ENCODE measurements around the gene DNER.
"Not testable (repeated sequence)": the region's sequence is repeated elsewhere in the genome, so short reads cannot be mapped to it uniquely, and the experiment has no call there.

The DNER gene

DNA sequence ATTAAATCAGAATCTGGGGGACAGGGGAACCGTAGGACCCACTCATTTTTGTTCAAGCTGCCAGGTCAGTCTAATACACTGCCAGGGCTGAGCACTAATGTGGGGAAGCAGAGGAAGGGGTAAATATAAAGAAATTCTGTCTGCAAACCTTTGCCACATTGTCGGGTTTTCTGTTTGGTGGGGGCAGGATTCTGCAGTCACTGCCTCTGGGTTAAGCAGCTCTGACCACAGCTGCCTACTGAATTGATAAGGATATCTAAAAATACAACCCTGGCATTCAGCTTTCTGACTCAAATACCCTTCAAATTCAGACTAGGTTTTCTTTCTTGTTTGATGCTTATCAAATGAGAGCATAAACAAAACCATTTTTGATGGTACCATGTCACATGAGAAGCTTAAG, 6.0 kb downstream of the DNER start:
- DNase-seq (ENCODE audit: low spot score in 2 of 2) (no peak), ATAC-seq (replicated peaks; ENCODE audit: extremely low read depth, poor library complexity, severe bottlenecking) (no peak)
- Mint-ChIP-seq H3K27me3 (peaks cover 90% of the 10 kb centered on the region), H3K27ac (ENCODE audit: low read depth) (no peak overlapping the region), H3K36me3 (ENCODE audit: insufficient read depth) (no peaks in the 10 kb centered on the region), H3K4me3 (no peak overlapping the region), H3K4me1 (peaks cover under 1% of the 10 kb centered on the region), H3K9me3 (no peaks in the 10 kb centered on the region)

DNA sequence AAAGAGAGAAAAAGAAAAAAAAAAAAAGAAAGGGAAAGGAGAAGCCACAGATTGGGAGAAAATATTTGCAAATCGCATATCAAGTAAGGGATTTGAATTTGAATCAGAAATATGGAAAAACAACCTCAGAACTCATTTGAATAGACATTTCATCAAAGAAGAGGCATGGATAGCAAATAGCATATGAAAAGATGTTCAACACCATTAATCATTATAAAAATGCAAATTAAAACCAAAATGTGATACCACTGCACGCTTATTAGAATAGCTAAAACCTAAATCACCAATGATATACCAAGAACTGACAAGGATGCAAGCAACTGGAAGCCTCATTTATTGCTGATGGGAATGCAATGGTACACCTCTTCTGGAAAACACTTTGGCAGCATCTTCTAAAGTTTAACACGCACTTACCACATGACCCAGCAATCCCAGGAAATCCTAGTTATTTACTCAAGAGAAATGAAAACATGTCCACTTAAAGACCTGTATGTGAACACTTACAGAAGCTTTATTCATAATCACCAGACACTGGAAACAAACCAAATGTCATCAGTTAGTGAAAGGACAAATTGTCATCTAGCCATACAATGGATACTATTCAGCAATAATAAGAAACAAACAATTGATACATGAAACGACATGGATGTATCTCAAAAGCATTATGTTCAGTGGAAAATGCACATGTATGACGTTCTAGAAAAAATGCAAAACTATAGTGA, 10.3 kb downstream of the DNER start:
- no peaks in the 10 kb centered on the region for H3K4me1 Mint-ChIP-seq
- DNase-seq (ENCODE audit: low spot score in 2 of 2), result no peak
- H3K9me3 Mint-ChIP-seq, result no peaks in the 10 kb centered on the region
- H3K4me3 Mint-ChIP-seq, result no peak overlapping the region
- no peaks in the 10 kb centered on the region for H3K36me3 Mint-ChIP-seq (ENCODE audit: insufficient read depth)
- H3K27ac Mint-ChIP-seq (ENCODE audit: low read depth), result no peak overlapping the region
- peaks cover 66% of the 10 kb centered on the region for H3K27me3 Mint-ChIP-seq
- ATAC-seq (replicated peaks; ENCODE audit: extremely low read depth, poor library complexity, severe bottlenecking), result no peak

DNA sequence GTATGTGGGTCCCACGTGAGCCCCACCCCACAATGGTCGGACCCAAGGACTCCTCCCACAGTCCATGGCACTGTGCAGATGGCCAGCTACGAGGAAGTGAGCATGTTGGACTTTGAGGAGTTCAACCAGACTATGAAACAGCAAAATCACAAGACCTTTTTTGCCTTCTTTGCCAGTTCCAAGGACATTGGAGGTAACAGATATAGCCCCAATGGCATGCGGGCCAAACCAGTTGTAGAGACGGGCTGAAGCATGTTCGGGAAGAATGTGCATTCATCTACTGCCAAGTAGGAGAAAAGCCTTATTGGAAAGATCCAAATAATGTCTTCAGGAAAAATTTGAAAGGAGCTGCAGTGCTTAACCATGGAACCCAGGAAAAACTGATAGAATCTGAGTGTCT, 12.6 kb downstream of the DNER start:
- Mint-ChIP-seq H3K9me3 (no peaks in the 10 kb centered on the region), H3K27me3 (peaks cover 69% of the 10 kb centered on the region), H3K36me3 (ENCODE audit: insufficient read depth) (no peaks in the 10 kb centered on the region), H3K4me3 (no peak overlapping the region), H3K4me1 (no peaks in the 10 kb centered on the region), H3K27ac (ENCODE audit: low read depth) (no peak overlapping the region)
- no peak for DNase-seq (ENCODE audit: low spot score in 2 of 2)
- ATAC-seq (replicated peaks; ENCODE audit: extremely low read depth, poor library complexity, severe bottlenecking), result no peak

DNA sequence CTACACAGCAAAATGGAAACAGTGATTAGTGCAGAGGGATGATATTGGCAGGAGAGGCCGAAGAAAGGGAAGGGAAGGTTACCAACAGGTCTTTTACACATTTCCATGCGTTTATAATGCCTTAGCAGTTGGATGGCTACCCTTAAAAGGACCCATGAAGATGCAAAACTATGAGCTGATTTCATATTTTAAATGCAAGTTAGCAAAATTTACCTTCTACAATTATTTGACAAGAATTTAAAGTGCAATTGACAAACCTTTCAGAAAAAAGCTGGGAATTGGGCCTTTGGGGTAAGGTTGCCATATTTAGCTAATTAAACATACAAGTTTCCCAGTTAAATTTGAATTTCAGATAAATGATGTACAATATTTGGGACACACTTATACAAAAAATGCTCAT, 13.3 kb downstream of the DNER start:
- ATAC-seq (replicated peaks; ENCODE audit: extremely low read depth, poor library complexity, severe bottlenecking), result no peak
- Mint-ChIP-seq H3K27me3 (peaks cover 73% of the 10 kb centered on the region), H3K27ac (ENCODE audit: low read depth) (peak overlapping the region; percentile 77)

DNA sequence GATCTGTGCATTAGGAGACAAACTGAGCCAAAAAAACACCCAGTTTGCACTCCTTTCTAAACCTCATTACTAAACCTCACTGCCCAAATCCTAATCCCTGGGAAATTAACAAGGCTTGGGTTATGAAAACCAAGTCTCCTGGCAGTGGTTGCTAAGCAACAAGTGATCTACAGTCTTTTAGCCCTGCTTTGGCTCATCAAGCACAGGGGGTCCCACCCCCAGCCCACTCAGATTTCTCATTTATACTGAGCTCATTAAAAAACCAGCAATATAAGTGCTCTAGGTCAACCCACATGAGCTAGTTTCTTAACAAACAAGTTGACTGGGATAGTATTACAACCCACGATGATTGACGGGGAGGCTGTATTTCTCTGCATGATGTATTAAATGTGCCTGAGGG, 18.4 kb downstream of the DNER start:
- DNase-seq (ENCODE audit: low spot score in 2 of 2) (no peak), ATAC-seq (replicated peaks; ENCODE audit: extremely low read depth, poor library complexity, severe bottlenecking) (no peak)
- Mint-ChIP-seq H3K36me3 (ENCODE audit: insufficient read depth) (no peaks in the 10 kb centered on the region), H3K27ac (ENCODE audit: low read depth) (no peak overlapping the region), H3K9me3 (no peaks in the 10 kb centered on the region), H3K27me3 (peaks cover 41% of the 10 kb centered on the region), H3K4me3 (no peak overlapping the region), H3K4me1 (no peaks in the 10 kb centered on the region)

More for the DNA sequence above, 13.3 kb downstream of the DNER start:
- no peak for DNase-seq (ENCODE audit: low spot score in 2 of 2)
- Mint-ChIP-seq H3K4me1 (no peaks in the 10 kb centered on the region), H3K36me3 (ENCODE audit: insufficient read depth) (no peaks in the 10 kb centered on the region), H3K4me3 (no peak overlapping the region), H3K9me3 (no peaks in the 10 kb centered on the region)

DNA sequence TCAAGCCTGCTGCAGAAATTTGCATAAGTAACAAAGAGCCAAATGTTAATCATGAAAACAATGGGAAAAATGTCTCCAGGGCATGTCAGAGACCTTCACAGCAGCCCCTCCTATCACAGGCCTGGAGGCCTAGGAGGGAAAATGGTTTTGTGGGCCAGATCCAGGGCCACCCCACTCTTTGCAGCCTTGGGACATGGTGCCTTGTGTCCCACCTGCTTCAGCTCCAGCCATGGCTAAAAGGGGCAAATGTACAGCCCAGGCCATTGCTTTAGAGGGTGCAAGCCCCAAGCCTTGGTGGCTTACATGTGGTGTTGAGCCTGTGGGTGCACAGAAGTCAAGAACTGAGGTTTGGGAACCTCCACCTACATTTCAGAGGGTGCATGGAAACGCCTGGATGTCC, 20.5 kb downstream of the DNER start:
- DNase-seq (ENCODE audit: low spot score in 2 of 2); H3K9me3 Mint-ChIP-seq; H3K27ac Mint-ChIP-seq (ENCODE audit: low read depth); ATAC-seq (replicated peaks; ENCODE audit: extremely low read depth, poor library complexity, severe bottlenecking); H3K36me3 Mint-ChIP-seq (ENCODE audit: insufficient read depth); H3K4me3 Mint-ChIP-seq; H3K4me1 Mint-ChIP-seq: not testable (repeated sequence)
- peaks cover 49% of the 10 kb centered on the region for H3K27me3 Mint-ChIP-seq

DNA sequence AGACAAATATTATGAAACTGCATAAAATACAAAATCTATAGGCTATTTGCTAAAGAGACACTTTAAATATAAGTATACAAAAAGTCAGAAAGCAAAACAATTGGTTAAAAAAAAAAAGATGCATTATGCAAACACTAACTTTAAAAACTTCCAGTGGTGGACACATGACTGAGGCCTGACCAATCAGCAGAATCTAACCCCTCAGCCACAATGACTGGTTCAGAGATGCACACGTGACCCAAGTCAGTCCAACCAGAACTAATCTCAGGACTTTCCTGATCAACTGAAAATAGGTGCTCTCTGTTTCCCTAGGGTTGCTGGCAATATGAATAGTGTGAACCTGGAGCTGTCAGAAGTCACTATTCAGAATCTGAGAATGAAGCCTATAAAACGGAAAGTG, 22.7 kb downstream of the DNER start:
- DNase-seq (ENCODE audit: low spot score in 2 of 2) (no peak), ATAC-seq (replicated peaks; ENCODE audit: extremely low read depth, poor library complexity, severe bottlenecking) (no peak)
- Mint-ChIP-seq H3K27ac (ENCODE audit: low read depth) (no peak overlapping the region), H3K27me3 (peaks cover 47% of the 10 kb centered on the region), H3K4me1 (no peaks in the 10 kb centered on the region), H3K36me3 (ENCODE audit: insufficient read depth) (no peaks in the 10 kb centered on the region), H3K9me3 (no peaks in the 10 kb centered on the region), H3K4me3 (no peak overlapping the region)

DNA sequence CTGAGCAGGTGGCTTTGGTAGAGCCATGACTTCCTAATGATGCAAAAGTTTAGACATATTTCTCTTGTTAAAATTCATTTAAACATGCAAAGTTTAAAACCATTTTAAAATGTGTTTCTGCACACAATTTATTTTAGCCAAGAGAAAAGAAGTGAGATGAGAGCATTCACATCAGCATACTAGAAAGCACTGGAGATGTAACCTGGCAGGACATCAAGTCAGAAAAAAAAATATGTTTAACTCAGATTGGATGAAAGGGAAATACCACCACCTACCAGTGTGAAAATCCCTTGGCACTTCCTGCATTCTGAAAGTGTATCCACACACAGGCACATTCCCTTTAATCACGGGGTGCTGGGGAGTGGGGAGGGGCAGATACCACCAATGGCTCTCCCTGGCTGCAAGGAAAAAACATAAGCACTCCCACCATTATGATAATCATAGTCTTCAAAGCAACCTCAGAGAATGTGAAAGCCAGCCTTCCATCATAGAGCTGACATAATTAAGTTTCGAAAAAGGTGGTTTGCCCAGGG, 25.0 kb downstream of the DNER start:
- ATAC-seq (replicated peaks; ENCODE audit: extremely low read depth, poor library complexity, severe bottlenecking) (no peak), DNase-seq (ENCODE audit: low spot score in 2 of 2) (no peak)
- Mint-ChIP-seq H3K4me3 (no peak overlapping the region), H3K36me3 (ENCODE audit: insufficient read depth) (no peaks in the 10 kb centered on the region), H3K4me1 (no peaks in the 10 kb centered on the region), H3K27me3 (peaks cover 56% of the 10 kb centered on the region), H3K27ac (ENCODE audit: low read depth) (no peak overlapping the region), H3K9me3 (no peaks in the 10 kb centered on the region)

DNA sequence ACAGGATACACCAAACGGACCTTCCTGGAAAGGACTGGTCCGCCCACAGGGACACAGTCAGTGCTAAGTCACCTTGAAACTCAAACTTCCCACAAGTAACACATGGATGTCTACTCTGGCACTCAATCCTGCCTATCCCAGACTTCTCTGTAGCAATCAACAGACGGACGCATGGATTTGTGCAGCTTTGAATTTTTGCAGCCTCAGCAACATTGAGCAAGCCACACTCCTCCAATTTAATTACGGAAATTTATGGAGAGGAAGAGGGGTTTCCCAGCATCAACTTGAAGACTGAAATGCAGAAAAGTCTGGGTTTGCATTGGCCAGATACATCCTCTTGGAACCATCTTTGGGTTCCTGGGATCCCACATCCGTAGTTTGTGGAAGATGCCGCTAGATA, 26.2 kb downstream of the DNER start:
- no peak overlapping the region for H3K27ac Mint-ChIP-seq (ENCODE audit: low read depth)
- peaks cover 62% of the 10 kb centered on the region for H3K27me3 Mint-ChIP-seq
- no peak for DNase-seq (ENCODE audit: low spot score in 2 of 2)
- no peaks in the 10 kb centered on the region for H3K9me3 Mint-ChIP-seq
- no peak overlapping the region for H3K4me3 Mint-ChIP-seq
- no peaks in the 10 kb centered on the region for H3K4me1 Mint-ChIP-seq
- H3K36me3 Mint-ChIP-seq (ENCODE audit: insufficient read depth), result no peaks in the 10 kb centered on the region
- ATAC-seq (replicated peaks; ENCODE audit: extremely low read depth, poor library complexity, severe bottlenecking), result no peak

DNA sequence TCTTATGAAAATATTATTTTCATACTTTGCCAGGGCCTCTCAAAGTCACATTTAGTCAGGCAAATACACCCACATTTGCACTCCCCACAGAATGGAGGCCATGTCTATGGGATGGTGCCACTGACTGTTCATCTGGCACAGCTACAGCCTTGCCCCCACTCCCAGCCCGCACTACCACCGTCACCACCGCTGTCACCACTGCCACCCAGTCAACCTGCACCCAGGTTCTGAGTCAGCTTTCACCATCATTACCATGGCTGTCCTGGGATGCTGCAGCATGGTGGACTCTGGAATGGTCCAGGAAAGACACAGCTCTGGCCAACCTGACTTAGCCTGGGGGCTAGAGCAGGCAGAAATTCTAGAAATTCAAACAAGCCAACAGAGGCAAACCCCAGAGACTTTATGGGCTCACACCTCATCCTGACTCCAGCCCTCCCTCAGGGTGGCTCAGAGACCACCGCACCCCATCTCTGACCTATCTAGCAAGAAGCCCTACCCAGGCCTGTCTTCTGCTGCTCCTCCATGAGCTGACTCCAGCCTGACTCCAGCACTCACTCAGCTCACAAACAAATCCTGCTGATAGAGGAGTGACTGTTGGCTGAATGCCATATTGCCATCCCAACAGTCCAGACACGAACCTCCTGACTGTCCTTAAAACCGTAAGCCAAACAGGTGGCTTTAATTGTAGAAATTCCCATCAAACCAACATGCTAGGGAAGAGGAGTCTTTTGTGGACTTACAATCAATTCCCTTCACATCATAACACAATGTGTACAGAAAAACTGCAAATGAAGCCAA, 28.0 kb downstream of the DNER start:
- Mint-ChIP-seq H3K27ac (ENCODE audit: low read depth) (no peak overlapping the region), H3K4me1 (no peaks in the 10 kb centered on the region), H3K4me3 (no peak overlapping the region), H3K9me3 (no peaks in the 10 kb centered on the region), H3K27me3 (peaks cover 75% of the 10 kb centered on the region), H3K36me3 (ENCODE audit: insufficient read depth) (no peaks in the 10 kb centered on the region)
- no peak for DNase-seq (ENCODE audit: low spot score in 2 of 2)
- no peak for ATAC-seq (replicated peaks; ENCODE audit: extremely low read depth, poor library complexity, severe bottlenecking)

DNA sequence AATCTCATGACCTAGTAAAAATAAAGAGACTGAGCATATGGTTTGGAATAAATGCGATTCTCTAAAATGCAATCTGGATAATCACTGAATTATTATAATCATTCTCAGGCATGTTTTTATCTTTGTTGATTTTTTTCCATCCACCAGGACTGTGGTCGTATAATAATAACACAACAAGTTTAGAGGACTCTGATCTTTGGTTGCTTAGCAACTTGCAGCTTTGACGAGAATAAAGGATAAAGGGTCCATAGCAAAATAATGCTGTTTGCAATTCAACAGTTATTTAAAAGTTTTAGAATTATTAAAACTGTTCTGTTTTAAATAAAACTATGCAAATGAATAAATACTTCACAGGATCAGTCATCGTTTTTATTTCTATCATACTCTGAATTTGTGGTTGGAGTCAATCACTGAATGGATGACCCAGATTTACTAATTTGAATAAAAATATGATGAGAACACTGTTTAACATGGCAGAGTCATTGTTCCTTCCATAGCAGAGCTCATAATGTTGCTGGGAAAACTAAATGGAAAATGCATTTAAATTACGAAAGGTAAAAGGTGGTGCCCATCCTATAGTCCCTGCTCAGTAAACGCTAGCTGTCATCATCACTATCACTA, 29.3 kb downstream of the DNER start:
- DNase-seq (ENCODE audit: low spot score in 2 of 2) (no peak), ATAC-seq (replicated peaks; ENCODE audit: extremely low read depth, poor library complexity, severe bottlenecking) (no peak)
- H3K27me3 Mint-ChIP-seq, result peaks cover 88% of the 10 kb centered on the region
- H3K36me3 Mint-ChIP-seq (ENCODE audit: insufficient read depth), result no peaks in the 10 kb centered on the region
- H3K9me3 Mint-ChIP-seq, result no peaks in the 10 kb centered on the region
- H3K27ac Mint-ChIP-seq (ENCODE audit: low read depth), result no peak overlapping the region
- no peak overlapping the region for H3K4me3 Mint-ChIP-seq
- H3K4me1 Mint-ChIP-seq, result no peaks in the 10 kb centered on the region

DNA sequence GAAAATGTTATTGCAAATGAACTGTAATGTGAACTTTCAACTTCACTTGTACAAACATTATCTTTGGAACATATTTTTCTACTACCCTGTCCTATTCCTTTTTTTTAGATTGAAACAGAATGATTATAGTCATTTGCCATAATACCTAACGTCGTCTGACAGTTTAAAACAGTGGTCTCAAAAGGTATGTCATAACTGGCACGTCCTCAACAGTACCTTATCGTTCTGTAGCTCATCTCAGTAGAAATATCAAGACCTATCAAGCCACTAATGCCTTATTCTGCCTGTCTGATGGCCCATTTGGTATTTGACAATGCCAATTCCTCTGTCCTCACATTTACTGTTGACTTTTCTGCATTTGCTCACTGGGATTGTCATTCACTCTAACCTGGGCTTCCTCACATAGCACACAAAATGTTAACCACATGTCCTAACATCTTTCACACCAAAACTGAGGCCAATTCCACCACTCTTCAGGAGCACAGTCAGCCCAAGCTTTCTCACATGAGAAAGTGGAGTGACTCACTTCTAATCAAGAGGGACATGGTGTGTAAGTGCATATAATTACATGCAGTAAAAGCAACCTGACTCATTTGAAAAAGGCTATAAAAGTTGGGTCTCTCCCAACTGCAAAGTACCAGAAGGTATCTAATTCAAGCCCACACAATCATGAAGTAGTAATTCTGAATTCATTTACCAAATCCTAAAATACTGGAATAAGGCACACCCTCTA, 34.8 kb downstream of the DNER start:
- Mint-ChIP-seq H3K4me1 (no peaks in the 10 kb centered on the region), H3K27me3 (peaks cover 93% of the 10 kb centered on the region), H3K27ac (ENCODE audit: low read depth) (no peak overlapping the region), H3K4me3 (no peak overlapping the region), H3K36me3 (ENCODE audit: insufficient read depth) (no peaks in the 10 kb centered on the region), H3K9me3 (no peaks in the 10 kb centered on the region)
- no peak for ATAC-seq (replicated peaks; ENCODE audit: extremely low read depth, poor library complexity, severe bottlenecking)
- no peak for DNase-seq (ENCODE audit: low spot score in 2 of 2)

Measured in central memory CD8-positive, alpha-beta T cell (primary cell).